ENCODE data around the gene SOD1. TPM values are rescaled to one million over a fixed set of nuclear protein-coding genes. Genes with fewer than 3 reads are reported as not detected.
A peak's percentile ranks its signal among the peaks of the same experiment; 100 is the strongest.

SOD1 gene
- 212 and 286 TPM in 2 replicates for total RNA-seq
- 462 and 546 TPM in 2 replicates for polyA plus RNA-seq
- 355 and 412 TPM in 2 replicates for polyA plus RNA-seq (2012)
- polyA minus RNA-seq (ENCODE audit: low replicate concordance), result 28.2 and 33.5 TPM in 2 replicates

DNA sequence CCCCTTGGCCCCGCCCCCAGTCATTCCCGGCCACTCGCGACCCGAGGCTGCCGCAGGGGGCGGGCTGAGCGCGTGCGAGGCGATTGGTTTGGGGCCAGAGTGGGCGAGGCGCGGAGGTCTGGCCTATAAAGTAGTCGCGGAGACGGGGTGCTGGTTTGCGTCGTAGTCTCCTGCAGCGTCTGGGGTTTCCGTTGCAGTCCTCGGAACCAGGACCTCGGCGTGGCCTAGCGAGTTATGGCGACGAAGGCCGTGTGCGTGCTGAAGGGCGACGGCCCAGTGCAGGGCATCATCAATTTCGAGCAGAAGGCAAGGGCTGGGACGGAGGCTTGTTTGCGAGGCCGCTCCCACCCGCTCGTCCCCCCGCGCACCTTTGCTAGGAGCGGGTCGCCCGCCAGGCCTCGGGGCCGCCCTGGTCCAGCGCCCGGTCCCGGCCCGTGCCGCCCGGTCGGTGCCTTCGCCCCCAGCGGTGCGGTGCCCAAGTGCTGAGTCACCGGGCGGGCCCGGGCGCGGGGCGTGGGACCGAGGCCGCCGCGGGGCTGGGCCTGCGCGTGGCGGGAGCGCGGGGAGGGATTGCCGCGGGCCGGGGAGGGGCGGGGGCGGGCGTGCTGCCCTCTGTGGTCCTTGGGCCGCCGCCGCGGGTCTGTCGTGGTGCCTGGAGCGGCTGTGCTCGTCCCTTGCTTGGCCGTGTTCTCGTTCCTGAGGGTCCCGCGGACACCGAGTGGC lies at the start of gene SOD1:
TSS of gene SOD1 (plus strand) at position 158 of the 723 bp plus-strand sequence. CDS start at position 235, 77 bp downstream.
- Histone ChIP-seq H2AFZ (ENCODE audit: low read length) (peak within 1 kb of the TSS; percentile 82), H3K9ac (ENCODE audit: insufficient read depth, low read length) (peak within 1 kb of the TSS; percentile 78), H3K79me2 (ENCODE audit: control insufficient read depth, insufficient read depth, low read length) (peaks cover 42% of the 10 kb centered on the region), H3K4me1 (ENCODE audit: control insufficient read depth, extremely low read depth, insufficient read depth, low read length) (no peaks in the 10 kb centered on the region), H3K4me3 (replicated peaks in 1 of 4; ENCODE audit: control extremely low read depth in 1 of 4, insufficient read depth in 1 of 4, low read depth in 3 of 4, low read length in 4 of 4) (peak within 1 kb of the TSS; percentile 75 to 89 (median 84)), H4K20me1 (ENCODE audit: control insufficient read depth, extremely low read depth, insufficient read depth, low read length) (no peaks in the 10 kb centered on the region), H3K36me3 (ENCODE audit: control insufficient read depth, insufficient read depth, low read length) (peaks cover 2% of the 10 kb centered on the region), H3K4me2 (ENCODE audit: extremely low read depth, insufficient read depth, low read length) (peak within 1 kb of the TSS; percentile 89), H3K9me3 (ENCODE audit: control insufficient read depth, insufficient read depth, low read depth, low read length) (no peaks in the 10 kb centered on the region), H3K27ac (ENCODE audit: insufficient read depth, low read length) (peak within 1 kb of the TSS; percentile 91), H3K27me3 (ENCODE audit: control insufficient read depth, insufficient read depth, low read length) (no peaks in the 10 kb centered on the region)
- TF ChIP-seq EZH2 (IDR thresholded peaks at IDR 0.05; ENCODE audit: low read length, missing control alignments), result no peak
- TF ChIP-seq, protein P1, sequence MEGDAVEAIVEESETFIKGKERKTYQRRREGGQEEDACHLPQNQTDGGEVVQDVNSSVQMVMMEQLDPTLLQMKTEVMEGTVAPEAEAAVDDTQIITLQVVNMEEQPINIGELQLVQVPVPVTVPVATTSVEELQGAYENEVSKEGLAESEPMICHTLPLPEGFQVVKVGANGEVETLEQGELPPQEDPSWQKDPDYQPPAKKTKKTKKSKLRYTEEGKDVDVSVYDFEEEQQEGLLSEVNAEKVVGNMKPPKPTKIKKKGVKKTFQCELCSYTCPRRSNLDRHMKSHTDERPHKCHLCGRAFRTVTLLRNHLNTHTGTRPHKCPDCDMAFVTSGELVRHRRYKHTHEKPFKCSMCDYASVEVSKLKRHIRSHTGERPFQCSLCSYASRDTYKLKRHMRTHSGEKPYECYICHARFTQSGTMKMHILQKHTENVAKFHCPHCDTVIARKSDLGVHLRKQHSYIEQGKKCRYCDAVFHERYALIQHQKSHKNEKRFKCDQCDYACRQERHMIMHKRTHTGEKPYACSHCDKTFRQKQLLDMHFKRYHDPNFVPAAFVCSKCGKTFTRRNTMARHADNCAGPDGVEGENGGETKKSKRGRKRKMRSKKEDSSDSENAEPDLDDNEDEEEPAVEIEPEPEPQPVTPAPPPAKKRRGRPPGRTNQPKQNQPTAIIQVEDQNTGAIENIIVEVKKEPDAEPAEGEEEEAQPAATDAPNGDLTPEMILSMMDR (conservative IDR thresholded peaks at IDR 0.05 in 1 of 2, IDR thresholded peaks at IDR 0.05 in 1 of 2; ENCODE audit: low read depth in 1 of 2, low read length in 2 of 2), result no peak
- DNase-seq (ENCODE audit: low read depth in 2 of 2), result peak; percentile 88 to 92

DNA sequence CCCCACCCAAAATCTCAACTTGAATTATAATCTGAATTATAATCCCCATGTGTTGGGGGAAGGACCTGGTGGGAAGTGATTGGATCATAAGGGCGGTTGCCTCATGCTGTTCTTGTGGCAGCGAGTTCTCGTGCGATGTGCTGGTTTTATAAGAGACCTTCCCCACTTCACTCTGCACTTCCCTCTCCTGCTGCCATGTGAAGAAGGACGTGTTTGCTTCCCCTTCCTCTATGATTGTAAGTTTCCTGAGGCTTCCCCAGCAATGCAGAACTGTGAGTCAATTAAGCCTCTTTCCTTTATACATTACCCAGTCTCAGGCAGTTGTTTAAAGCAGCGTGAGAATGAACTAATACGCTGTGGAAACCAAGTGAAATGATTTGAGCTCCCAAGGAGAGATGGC lies 48.0 kb upstream of the SOD1 start:
- Histone ChIP-seq H3K27me3 (ENCODE audit: control insufficient read depth, insufficient read depth, low read length) (no peaks in the 10 kb centered on the region), H3K9ac (ENCODE audit: insufficient read depth, low read length) (no peak overlapping the region), H2AFZ (ENCODE audit: low read length) (no peak overlapping the region), H3K9me3 (ENCODE audit: control insufficient read depth, insufficient read depth, low read depth, low read length) (no peaks in the 10 kb centered on the region), H3K4me3 (replicated peaks in 1 of 4; ENCODE audit: control extremely low read depth in 1 of 4, insufficient read depth in 1 of 4, low read depth in 3 of 4, low read length in 4 of 4) (no peak overlapping the region), H3K36me3 (ENCODE audit: control insufficient read depth, insufficient read depth, low read length) (no peaks in the 10 kb centered on the region), H3K27ac (ENCODE audit: insufficient read depth, low read length) (no peak overlapping the region), H3K79me2 (ENCODE audit: control insufficient read depth, insufficient read depth, low read length) (no peaks in the 10 kb centered on the region), H3K4me1 (ENCODE audit: control insufficient read depth, extremely low read depth, insufficient read depth, low read length) (no peaks in the 10 kb centered on the region), H4K20me1 (ENCODE audit: control insufficient read depth, extremely low read depth, insufficient read depth, low read length) (no peaks in the 10 kb centered on the region), H3K4me2 (ENCODE audit: extremely low read depth, insufficient read depth, low read length) (no peak overlapping the region)
- TF ChIP-seq EZH2 (IDR thresholded peaks at IDR 0.05; ENCODE audit: low read length, missing control alignments), result no peak
- TF ChIP-seq, protein P1 (conservative IDR thresholded peaks at IDR 0.05 in 1 of 2, IDR thresholded peaks at IDR 0.05 in 1 of 2; ENCODE audit: low read depth in 1 of 2, low read length in 2 of 2), result no peak
- DNase-seq (ENCODE audit: low read depth in 2 of 2), result no peak

DNA sequence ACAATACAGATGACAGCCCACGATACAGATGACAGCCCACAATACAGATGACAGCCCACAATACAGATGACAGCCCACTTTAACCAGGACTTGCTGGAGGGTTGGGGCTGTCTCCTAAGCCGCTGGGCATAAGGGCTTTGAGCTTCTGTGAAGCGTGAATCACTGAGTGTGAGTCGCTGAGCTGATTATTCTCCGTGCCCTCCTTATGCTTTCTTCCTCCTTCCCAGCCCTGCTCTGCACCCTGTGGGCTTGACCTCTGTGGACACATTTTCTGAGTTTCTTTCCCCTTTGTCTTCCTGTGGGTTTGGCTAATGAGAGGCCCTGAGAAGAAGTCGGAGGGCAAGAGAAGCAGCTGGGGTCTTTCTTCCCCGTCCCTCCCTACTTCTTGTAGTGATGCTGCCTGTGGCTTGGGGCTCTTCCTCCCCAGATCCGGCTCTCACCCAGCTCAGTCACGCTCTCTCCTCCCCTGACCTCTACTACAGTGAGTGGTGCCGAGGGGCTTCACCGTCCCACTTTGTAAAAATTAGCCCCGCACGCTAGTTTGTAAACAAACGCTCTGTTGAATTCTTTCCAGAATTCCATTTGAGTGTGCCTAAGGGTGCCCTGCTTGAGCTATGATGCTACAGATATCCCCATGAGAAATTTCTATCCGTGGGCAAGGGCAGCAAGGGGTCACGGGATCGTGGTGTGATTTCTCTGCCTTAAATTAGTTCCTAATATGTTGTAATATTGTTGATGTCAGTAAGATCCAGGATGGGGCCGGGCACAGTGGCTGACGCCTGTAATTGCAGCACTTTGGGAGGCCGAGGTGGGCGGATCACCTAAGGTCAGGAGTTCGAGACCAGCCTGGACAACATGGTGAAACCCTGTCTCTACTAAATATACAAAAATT lies 46.4 kb upstream of the SOD1 start:
- no peak overlapping the region for H2AFZ ChIP-seq (ENCODE audit: low read length)
- H3K9me3 ChIP-seq (ENCODE audit: control insufficient read depth, insufficient read depth, low read depth, low read length), result no peaks in the 10 kb centered on the region
- H4K20me1 ChIP-seq (ENCODE audit: control insufficient read depth, extremely low read depth, insufficient read depth, low read length), result no peaks in the 10 kb centered on the region
- H3K79me2 ChIP-seq (ENCODE audit: control insufficient read depth, insufficient read depth, low read length), result no peaks in the 10 kb centered on the region
- H3K4me1 ChIP-seq (ENCODE audit: control insufficient read depth, extremely low read depth, insufficient read depth, low read length), result no peaks in the 10 kb centered on the region
- DNase-seq (ENCODE audit: low read depth in 2 of 2), result peak in 1 of 2 donors; percentile 12
- H3K36me3 ChIP-seq (ENCODE audit: control insufficient read depth, insufficient read depth, low read length), result no peaks in the 10 kb centered on the region
- H3K27ac ChIP-seq (ENCODE audit: insufficient read depth, low read length), result no peak overlapping the region
- no peak overlapping the region for H3K9ac ChIP-seq (ENCODE audit: insufficient read depth, low read length)
- H3K4me3 ChIP-seq (replicated peaks in 1 of 4; ENCODE audit: control extremely low read depth in 1 of 4, insufficient read depth in 1 of 4, low read depth in 3 of 4, low read length in 4 of 4), result no peak overlapping the region
- H3K4me2 ChIP-seq (ENCODE audit: extremely low read depth, insufficient read depth, low read length), result no peak overlapping the region
- TF ChIP-seq, protein P1 (conservative IDR thresholded peaks at IDR 0.05 in 1 of 2, IDR thresholded peaks at IDR 0.05 in 1 of 2; ENCODE audit: low read depth in 1 of 2, low read length in 2 of 2), result no peak
- no peak for TF ChIP-seq EZH2 (IDR thresholded peaks at IDR 0.05; ENCODE audit: low read length, missing control alignments)
- no peaks in the 10 kb centered on the region for H3K27me3 ChIP-seq (ENCODE audit: control insufficient read depth, insufficient read depth, low read length)
